Umbilical cord (tissue), 2 donors: Measurements from ENCODE around the gene NCOA3. TPM values are rescaled to one million over a fixed set of nuclear protein-coding genes. Genes with fewer than 3 reads are reported as not detected.

Experiments
- DNase-seq: peaks from one replicate; pipeline ENCODE4 v3.0.0-alpha.2; 2015; ENCODE audit warnings: low spot score
- total RNA-seq: library from RNA; depleted of rRNA; stranded (reverse); fragments of >200 nt; gene quantifications from one replicate; pipeline ENCODE4 v1.2.3, GENCODE V29; 2014; ENCODE audit warnings: low replicate concordance; ENCODE audit not compliant: insufficient read depth

Gene NCOA3
- total RNA-seq, 1 donor from 2014 or later: 31.5 TPM

- peak; percentile 27 for DNase-seq
Observed at GRCh38 chr20:47703748-47704147, 202.1 kb downstream of the NCOA3 start.

- DNase-seq: no peak
Observed at GRCh38 chr20:47704746-47705496, 203.2 kb downstream of the NCOA3 start.

GRCh38 chr20:47705497-47705856 is 203.8 kb downstream of the NCOA3 start:
- DNase-seq: no peak

- no peak for DNase-seq
Observed at GRCh38 chr20:47706345-47706744, 204.7 kb downstream of the NCOA3 start.

Other genes with a start within 250 kb of the NCOA3 start
- gene ZMYND8, start 145.2 kb upstream of the NCOA3 start, total RNA-seq: 20.9 TPM